GM20000 (cell line): Measurements from ENCODE around the gene CPED1.

Experiments used
- DNase-seq: peaks from one replicate; pipeline ENCODE4 v3.0.0; 2012; ENCODE audit warnings: low spot score
- CTCF ChIP-seq: IDR thresholded peaks from 2 replicates; pipeline ENCODE4 v1.5.1; 2012; ENCODE audit warnings: mild to moderate bottlenecking, control low read depth; ENCODE audit errors: extremely low read depth, missing control alignments

The CPED1 gene

GRCh38 chr7:121126201-121126600 is 137.7 kb downstream of the CPED1 start:
- no peak for TF ChIP-seq CTCF

GRCh38 chr7:121126801-121127534 is 138.5 kb downstream of the CPED1 start:
- DNase-seq = no peak
- TF ChIP-seq CTCF = no peak

More at GRCh38 chr7:121126201-121126600, 137.7 kb downstream of the CPED1 start:
- DNase-seq = no peak

- TF ChIP-seq CTCF = no peak
- no peak for DNase-seq
Observed at GRCh38 chr7:121132940-121133339, 144.4 kb downstream of the CPED1 start.

- no peak for DNase-seq
- TF ChIP-seq CTCF = no peak
Observed at GRCh38 chr7:121133444-121133843, 144.9 kb downstream of the CPED1 start.

- DNase-seq = no peak
- no peak for TF ChIP-seq CTCF
Observed at GRCh38 chr7:121137580-121137979, 149.1 kb downstream of the CPED1 start.

GRCh38 chr7:121138262-121138933 is 149.9 kb downstream of the CPED1 start:
- DNase-seq = peak; percentile 27
- no peak for TF ChIP-seq CTCF

- no peak for DNase-seq
- TF ChIP-seq CTCF = no peak
Observed at GRCh38 chr7:121139427-121139826, 150.9 kb downstream of the CPED1 start.
